KG1 (cell line): ENCODE results near the gene C19orf67.
"Not testable (repeated sequence)": the region's sequence is repeated elsewhere in the genome, so short reads cannot be mapped to it uniquely, and the experiment has no call there.

Experiments used
- DNase-seq: peaks from one replicate; lab custom pipeline; 2025; lab: John Stamatoyannopoulos, UW

The C19orf67 gene

GRCh38 chr19:14056069-14056666 is 29.4 kb downstream of the C19orf67 start:
- no peak for DNase-seq

- DNase-seq, result no peak
Measured at GRCh38 chr19:14055396-14055795, 30.2 kb downstream of the C19orf67 start.

GRCh38 chr19:14054721-14055120 is 30.9 kb downstream of the C19orf67 start:
- no peak for DNase-seq

GRCh38 chr19:14054099-14054498 is 31.5 kb downstream of the C19orf67 start:
- no peak for DNase-seq

GRCh38 chr19:14053500-14053899 is 32.1 kb downstream of the C19orf67 start:
- DNase-seq, result no peak

GRCh38 chr19:14053032-14053431 is 32.6 kb downstream of the C19orf67 start:
- DNase-seq, result no peak

- DNase-seq, result no peak
Measured at GRCh38 chr19:14052470-14052869, 33.1 kb downstream of the C19orf67 start.

- no peak for DNase-seq
Measured at GRCh38 chr19:14051980-14052379, 33.6 kb downstream of the C19orf67 start.

GRCh38 chr19:14050961-14051360 is 34.6 kb downstream of the C19orf67 start:
- DNase-seq, result not testable (repeated sequence)

- no peak for DNase-seq
Measured at GRCh38 chr19:14050512-14050911, 35.1 kb downstream of the C19orf67 start.

GRCh38 chr19:14048443-14049153 is 37.0 kb downstream of the C19orf67 start:
- peak; percentile 20 for DNase-seq

GRCh38 chr19:14047866-14048265 is 37.7 kb downstream of the C19orf67 start:
- DNase-seq, result not testable (repeated sequence)

- not testable (repeated sequence) for DNase-seq
Measured at GRCh38 chr19:14042659-14043608, 42.6 kb downstream of the C19orf67 start.

- no peak for DNase-seq
Measured at GRCh38 chr19:14039181-14039580, 46.4 kb downstream of the C19orf67 start.

GRCh38 chr19:14035706-14036105 is 49.9 kb downstream of the C19orf67 start:
- no peak for DNase-seq

GRCh38 chr19:14035159-14035558 is 50.4 kb downstream of the C19orf67 start:
- not testable (repeated sequence) for DNase-seq

GRCh38 chr19:14033946-14034345 is 51.6 kb downstream of the C19orf67 start:
- DNase-seq, result no peak

GRCh38 chr19:14031719-14032480 is 53.7 kb downstream of the C19orf67 start, which contains the start of gene IL27RA:
IL27RA (plus strand) TSS chr19:14031762; CDS start chr19:14031873, 111 bp downstream.
- peak; percentile 83 for DNase-seq
